HCT116 (cell line): ENCODE measurements around the gene IL17RB. TPM values are rescaled to one million over a fixed set of nuclear protein-coding genes. Genes with fewer than 3 reads are reported as not detected.

Experiments used
- ATAC-seq: fragments of 200-7000 bp; cut with Tn5 transposase; 2 replicates; pipeline ENCODE4 v1.9.1; 2020; ENCODE audit warnings: mild to moderate bottlenecking, moderate library complexity
- BruUV-seq: library from RNA; stranded (reverse); fragments of 400-500 nt; replicated peaks from 2 replicates; lab custom pipeline; 2021; lab: Mats Ljungman, UMichigan
- CTCF ChIA-PET: fragments of 300-600 bp; sonication (Branson Sonifier 250); formaldehyde crosslinking; loops from one replicate; lab custom pipeline; 2021; ENCODE audit warnings: antibody characterized with exemption; lab: Charles Lee
- POLR2A ChIA-PET: fragments of 300-600, 350-600 bp; sonication (Branson Sonifier 250); formaldehyde crosslinking; loops from one replicate; lab custom pipeline; 2021; ENCODE audit warnings: antibody characterized with exemption; lab: Charles Lee
- RAD21 ChIA-PET, 2 experiments: fragments of 300-600 bp; sonication (Branson Sonifier 250); formaldehyde crosslinking; loops; one replicate each; lab custom pipeline; 2023; ENCODE audit warnings: low total read pairs in 2 of 2; ENCODE audit not compliant: uncharacterized antibody in 2 of 2, unreplicated experiment in 2 of 2, low non-redundant PET in 1 of 2; lab: Charles Lee
- DNase-seq: peaks from one replicate; pipeline ENCODE4 v3.0.0-alpha.2; 2010; ENCODE audit warnings: low read depth, low spot score
- H2AFZ ChIP-seq: fragments of 200-600 bp; shearing (Covaris generic), sonication (generic); 2 replicates; pipeline ENCODE4 v1.6.1; 2017; ENCODE audit warnings: low read depth, mixed run types, mixed read lengths, antibody characterized with exemption, low read length; ENCODE audit not compliant: poor library complexity, severe bottlenecking
- H3K27ac ChIP-seq: 2 replicates; pipeline ENCODE4 v1.5.1; 2012; ENCODE audit warnings: low read depth, low read length
- H3K27me3 ChIP-seq: fragments of 200-600 bp; sonication (generic); 2 replicates; pipeline ENCODE4 v1.6.1; 2016; ENCODE audit warnings: mixed run types, low read length, mixed read lengths; ENCODE audit not compliant: insufficient read depth
- H3K36me3 ChIP-seq, 2 experiments: fragments of 200-500 bp in 1 of 2; fragments of 200-600 bp in 1 of 2; sonication (Bioruptor generic) in 1 of 2; sonication (generic) in 1 of 2; 2 replicates each; pipeline versions ENCODE4 v1.5.1 to v1.6.1; 2014 to 2016; ENCODE audit warnings: low read length in 2 of 2, inconsistent platforms in 1 of 2, mixed read lengths in 1 of 2, mixed run types in 1 of 2; ENCODE audit not compliant: insufficient read depth in 2 of 2, control insufficient read depth in 1 of 2
- H3K4me1 ChIP-seq, 2 experiments: fragments of 200-600 bp in 1 of 2; sonication (generic) in 1 of 2; 2 replicates each; pipeline versions ENCODE4 v1.5.1 to v1.6.1; 2012 to 2017; ENCODE audit warnings: low read length in 2 of 2, inconsistent platforms in 1 of 2, mild to moderate bottlenecking in 1 of 2, mixed read lengths in 1 of 2, mixed run types in 1 of 2, moderate library complexity in 1 of 2; ENCODE audit not compliant: insufficient read depth in 2 of 2, control insufficient read depth in 1 of 2
- H3K4me2 ChIP-seq: fragments of 200-600 bp; sonication (generic); 2 replicates; pipeline ENCODE4 v1.6.1; 2017; ENCODE audit warnings: mixed run types, low read length, mixed read lengths
- H3K4me3 ChIP-seq, 2 experiments: fragments of 200-600 bp in 1 of 2; sonication (generic) in 1 of 2; replicated peaks in 1 of 2; 2 replicates each; pipeline ENCODE4 v1.5.1; 2011 to 2016; ENCODE audit warnings: low read length in 2 of 2, control low read depth in 1 of 2, low read depth in 1 of 2, mild to moderate bottlenecking in 1 of 2, mixed read lengths in 1 of 2, mixed run types in 1 of 2
- H3K79me2 ChIP-seq: fragments of 200-600 bp; sonication (generic); 2 replicates; pipeline ENCODE4 v1.6.1; 2017; ENCODE audit warnings: mild to moderate bottlenecking, mixed run types, low read length, moderate library complexity, mixed read lengths; ENCODE audit not compliant: insufficient read depth
- H3K9ac ChIP-seq: fragments of 200-600 bp; sonication (generic); 2 replicates; pipeline ENCODE4 v1.6.1; 2016; ENCODE audit warnings: low read length, mixed read lengths
- H3K9me2 ChIP-seq: fragments of 200-600 bp; sonication (generic), shearing (Covaris generic); 2 replicates; pipeline ENCODE4 v1.6.1; 2017; ENCODE audit warnings: mixed run types, mild to moderate bottlenecking, moderate library complexity; ENCODE audit not compliant: insufficient read depth
- H3K9me3 ChIP-seq, 2 experiments: fragments of 200-500 bp in 1 of 2; fragments of 200-600 bp in 1 of 2; sonication (Bioruptor generic) in 1 of 2; sonication (generic) in 1 of 2; 2 replicates each; pipeline ENCODE4 v1.6.1; 2014 to 2017; ENCODE audit warnings: low read length in 2 of 2, mixed read lengths in 2 of 2, inconsistent platforms in 1 of 2, low read depth in 1 of 2, mild to moderate bottlenecking in 1 of 2, mixed run types in 1 of 2, moderate library complexity in 1 of 2; ENCODE audit not compliant: control insufficient read depth in 1 of 2, insufficient read depth in 1 of 2
- H4K20me1 ChIP-seq: fragments of 200-600 bp; sonication (generic), shearing (Covaris generic); 2 replicates; pipeline ENCODE4 v1.6.1; 2017; ENCODE audit warnings: mixed run types, mild to moderate bottlenecking, moderate library complexity; ENCODE audit not compliant: insufficient read depth
- ATF3 ChIP-seq: IDR thresholded peaks from 2 replicates; pipeline ENCODE4 v1.6.1; 2012
- CBX3 ChIP-seq: IDR thresholded peaks from 2 replicates; pipeline ENCODE4 v1.6.1; 2012; ENCODE audit warnings: low read depth
- CEBPB ChIP-seq: IDR thresholded peaks from 2 replicates; pipeline ENCODE4 v1.6.1; 2012; ENCODE audit warnings: low read depth
- ELF1 ChIP-seq: IDR thresholded peaks from 2 replicates; pipeline ENCODE4 v1.6.1; 2012; ENCODE audit warnings: low read depth, borderline replicate concordance
- EZH2 ChIP-seq: fragments of 200-600 bp; sonication (generic); IDR thresholded peaks from 2 replicates; pipeline ENCODE4 v1.6.1; 2017; ENCODE audit warnings: antibody characterized with exemption, mixed run types
- EZH2phosphoT487 ChIP-seq: fragments of 200-600 bp; IDR thresholded peaks from 2 replicates; pipeline ENCODE4 v1.6.1; 2018; ENCODE audit warnings: antibody characterized with exemption, borderline replicate concordance
- FOSL1 ChIP-seq: IDR thresholded peaks from 2 replicates; pipeline ENCODE4 v1.6.1; 2012; ENCODE audit warnings: low read depth
- POLR2A ChIP-seq: IDR thresholded peaks from 2 replicates; pipeline ENCODE4 v1.7.0; 2011; ENCODE audit warnings: borderline replicate concordance; ENCODE audit not compliant: insufficient read depth, insufficient read length; ENCODE audit errors: extremely low read depth
- POLR2AphosphoS5 ChIP-seq: IDR thresholded peaks from 2 replicates; pipeline ENCODE4 v1.6.1; 2011; ENCODE audit warnings: mild to moderate bottlenecking, low read depth, low read length, moderate library complexity
- RAD21 ChIP-seq: IDR thresholded peaks from 2 replicates; pipeline ENCODE4 v1.6.1; 2012; ENCODE audit warnings: low read depth, mild to moderate bottlenecking
- SRF ChIP-seq: IDR thresholded peaks from 2 replicates; pipeline ENCODE4 v1.6.1; 2012; ENCODE audit warnings: low read depth
- YY1 ChIP-seq: IDR thresholded peaks from 2 replicates; pipeline ENCODE4 v1.6.1; 2011; ENCODE audit warnings: low read length, low read depth, moderate library complexity, mild to moderate bottlenecking; ENCODE audit not compliant: insufficient replicate concordance; ENCODE audit errors: extremely low read depth
- ZBTB33 ChIP-seq: IDR thresholded peaks from 2 replicates; pipeline ENCODE4 v1.6.1; 2011; ENCODE audit warnings: mild to moderate bottlenecking, low read length, moderate library complexity; ENCODE audit not compliant: insufficient replicate concordance; ENCODE audit errors: extremely low read depth
- ZFX ChIP-seq: fragments of 450-650 bp; IDR thresholded peaks from 2 replicates; pipeline ENCODE4 v1.6.1; 2017
- ZNF274 ChIP-seq: fragments of 200-500 bp; sonication (Bioruptor generic); IDR thresholded peaks from 2 replicates; pipeline ENCODE4 v1.6.1; 2014; ENCODE audit warnings: mild to moderate bottlenecking, low read depth, low read length, inconsistent platforms
- intact Hi-C: fragments of 100-400 bp; cut with micrococcal nuclease; formaldehyde crosslinking; loops from 2 replicates; pipeline ENCODE4 v1.10.0; 2022
- total RNA-seq: library from RNA; stranded (reverse); gene quantifications from one replicate; pipeline ENCODE4 v1.2.1, GENCODE V29; 2021; ENCODE audit not compliant: unreplicated experiment
- TF ChIP-seq, protein P1 (sequence below), 3 experiments: fragments of 200-600 bp in 1 of 3; sonication (generic) in 1 of 3; IDR thresholded peaks in 2 of 3; conservative IDR thresholded peaks in 1 of 3; 2 replicates each; pipeline ENCODE4 v1.5.1; 2012 to 2017; ENCODE audit warnings: low read depth in 2 of 3, low read length in 2 of 3, antibody characterized with exemption in 1 of 3, borderline replicate concordance in 1 of 3, control low read depth in 1 of 3, mild to moderate bottlenecking in 1 of 3, mixed read lengths in 1 of 3, mixed run types in 1 of 3, moderate library complexity in 1 of 3; ENCODE audit not compliant: insufficient read depth in 1 of 3
- TF ChIP-seq, protein P2 (sequence below): IDR thresholded peaks from 2 replicates; pipeline ENCODE4 v1.6.1; 2012; ENCODE audit warnings: low read depth

The IL17RB gene
- total RNA-seq, 1 experiment from 2014 or later = 8.3 TPM

DNA sequence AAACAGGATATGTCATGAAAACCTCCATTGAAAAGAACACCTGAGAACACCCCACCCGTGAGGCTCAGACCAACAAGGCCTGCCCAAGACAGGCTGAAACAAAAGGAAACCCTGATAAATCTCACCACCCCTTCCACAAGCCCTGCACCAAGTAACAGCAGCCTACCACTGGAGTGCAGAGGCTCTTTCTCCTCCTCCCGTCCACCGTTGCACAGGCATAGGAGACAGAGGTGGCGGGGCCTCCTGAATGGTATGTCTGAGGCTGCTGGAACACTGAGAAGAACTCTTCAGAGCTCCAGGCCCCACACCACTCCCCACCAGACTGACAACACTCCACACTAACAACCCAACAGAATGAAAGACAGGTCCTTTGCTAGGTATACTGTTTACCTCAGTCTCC lies 21.6 kb upstream of the IL17RB start:
- TF ChIP-seq FOSL1 (no peak), ZBTB33 (no peak), ZFX (no peak), SRF (no peak), ELF1 (no peak), EZH2 (no peak), ATF3 (no peak), POLR2AphosphoS5 (no peak), ZNF274 (no peak), POLR2A (no peak), EZH2phosphoT487 (no peak), CEBPB (no peak), RAD21 (no peak), YY1 (no peak), CBX3 (no peak)
- TF ChIP-seq, protein P1, sequence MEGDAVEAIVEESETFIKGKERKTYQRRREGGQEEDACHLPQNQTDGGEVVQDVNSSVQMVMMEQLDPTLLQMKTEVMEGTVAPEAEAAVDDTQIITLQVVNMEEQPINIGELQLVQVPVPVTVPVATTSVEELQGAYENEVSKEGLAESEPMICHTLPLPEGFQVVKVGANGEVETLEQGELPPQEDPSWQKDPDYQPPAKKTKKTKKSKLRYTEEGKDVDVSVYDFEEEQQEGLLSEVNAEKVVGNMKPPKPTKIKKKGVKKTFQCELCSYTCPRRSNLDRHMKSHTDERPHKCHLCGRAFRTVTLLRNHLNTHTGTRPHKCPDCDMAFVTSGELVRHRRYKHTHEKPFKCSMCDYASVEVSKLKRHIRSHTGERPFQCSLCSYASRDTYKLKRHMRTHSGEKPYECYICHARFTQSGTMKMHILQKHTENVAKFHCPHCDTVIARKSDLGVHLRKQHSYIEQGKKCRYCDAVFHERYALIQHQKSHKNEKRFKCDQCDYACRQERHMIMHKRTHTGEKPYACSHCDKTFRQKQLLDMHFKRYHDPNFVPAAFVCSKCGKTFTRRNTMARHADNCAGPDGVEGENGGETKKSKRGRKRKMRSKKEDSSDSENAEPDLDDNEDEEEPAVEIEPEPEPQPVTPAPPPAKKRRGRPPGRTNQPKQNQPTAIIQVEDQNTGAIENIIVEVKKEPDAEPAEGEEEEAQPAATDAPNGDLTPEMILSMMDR (IDR thresholded peaks at IDR 0.05 in 2 of 3, conservative IDR thresholded peaks at IDR 0.05 in 1 of 3; ENCODE audit: borderline replicate concordance in 1 of 3, insufficient read depth in 1 of 3, low read depth in 2 of 3, low read length in 2 of 3) = no peak
- TF ChIP-seq, protein P2, sequence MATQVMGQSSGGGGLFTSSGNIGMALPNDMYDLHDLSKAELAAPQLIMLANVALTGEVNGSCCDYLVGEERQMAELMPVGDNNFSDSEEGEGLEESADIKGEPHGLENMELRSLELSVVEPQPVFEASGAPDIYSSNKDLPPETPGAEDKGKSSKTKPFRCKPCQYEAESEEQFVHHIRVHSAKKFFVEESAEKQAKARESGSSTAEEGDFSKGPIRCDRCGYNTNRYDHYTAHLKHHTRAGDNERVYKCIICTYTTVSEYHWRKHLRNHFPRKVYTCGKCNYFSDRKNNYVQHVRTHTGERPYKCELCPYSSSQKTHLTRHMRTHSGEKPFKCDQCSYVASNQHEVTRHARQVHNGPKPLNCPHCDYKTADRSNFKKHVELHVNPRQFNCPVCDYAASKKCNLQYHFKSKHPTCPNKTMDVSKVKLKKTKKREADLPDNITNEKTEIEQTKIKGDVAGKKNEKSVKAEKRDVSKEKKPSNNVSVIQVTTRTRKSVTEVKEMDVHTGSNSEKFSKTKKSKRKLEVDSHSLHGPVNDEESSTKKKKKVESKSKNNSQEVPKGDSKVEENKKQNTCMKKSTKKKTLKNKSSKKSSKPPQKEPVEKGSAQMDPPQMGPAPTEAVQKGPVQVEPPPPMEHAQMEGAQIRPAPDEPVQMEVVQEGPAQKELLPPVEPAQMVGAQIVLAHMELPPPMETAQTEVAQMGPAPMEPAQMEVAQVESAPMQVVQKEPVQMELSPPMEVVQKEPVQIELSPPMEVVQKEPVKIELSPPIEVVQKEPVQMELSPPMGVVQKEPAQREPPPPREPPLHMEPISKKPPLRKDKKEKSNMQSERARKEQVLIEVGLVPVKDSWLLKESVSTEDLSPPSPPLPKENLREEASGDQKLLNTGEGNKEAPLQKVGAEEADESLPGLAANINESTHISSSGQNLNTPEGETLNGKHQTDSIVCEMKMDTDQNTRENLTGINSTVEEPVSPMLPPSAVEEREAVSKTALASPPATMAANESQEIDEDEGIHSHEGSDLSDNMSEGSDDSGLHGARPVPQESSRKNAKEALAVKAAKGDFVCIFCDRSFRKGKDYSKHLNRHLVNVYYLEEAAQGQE = no peak
- H3K27me3 ChIP-seq = no peaks in the 10 kb centered on the region
- H3K9me3 ChIP-seq = no peaks in the 10 kb centered on the region
- ATAC-seq (no peak), DNase-seq (no peak)
- intact Hi-C loops = no loop called here
- BruUV-seq = no TSS peak
- H3K27ac ChIP-seq = no peak overlapping the region
- H3K4me1 ChIP-seq = no peaks in the 10 kb centered on the region
- no peak overlapping the region for H3K9ac ChIP-seq
- CTCF ChIA-PET = no interaction called here
- H3K36me3 ChIP-seq = no peaks in the 10 kb centered on the region
- POLR2A ChIA-PET = no interaction called here
- RAD21 ChIA-PET = no interaction called here
- H3K4me3 ChIP-seq = no peak overlapping the region
- no peak overlapping the region for H2AFZ ChIP-seq
- no peaks in the 10 kb centered on the region for H3K9me2 ChIP-seq
- no peaks in the 10 kb centered on the region for H4K20me1 ChIP-seq
- no peak overlapping the region for H3K4me2 ChIP-seq
- H3K79me2 ChIP-seq = no peaks in the 10 kb centered on the region
